Stimulated activated CD8-positive, alpha-beta memory T cell treated with anti-CD3 and anti-CD28 coated beads, Interleukin-15, amount 100 ng/mL, for 48 hours (primary cell): ENCODE measurements around the gene CCNA2.

Experiments
- DNase-seq, 2 donors: peaks; one replicate each; pipeline ENCODE4 v3.0.0-alpha.2; 2020; ENCODE audit warnings: low read depth in 2 of 2

CCNA2 gene

DNA sequence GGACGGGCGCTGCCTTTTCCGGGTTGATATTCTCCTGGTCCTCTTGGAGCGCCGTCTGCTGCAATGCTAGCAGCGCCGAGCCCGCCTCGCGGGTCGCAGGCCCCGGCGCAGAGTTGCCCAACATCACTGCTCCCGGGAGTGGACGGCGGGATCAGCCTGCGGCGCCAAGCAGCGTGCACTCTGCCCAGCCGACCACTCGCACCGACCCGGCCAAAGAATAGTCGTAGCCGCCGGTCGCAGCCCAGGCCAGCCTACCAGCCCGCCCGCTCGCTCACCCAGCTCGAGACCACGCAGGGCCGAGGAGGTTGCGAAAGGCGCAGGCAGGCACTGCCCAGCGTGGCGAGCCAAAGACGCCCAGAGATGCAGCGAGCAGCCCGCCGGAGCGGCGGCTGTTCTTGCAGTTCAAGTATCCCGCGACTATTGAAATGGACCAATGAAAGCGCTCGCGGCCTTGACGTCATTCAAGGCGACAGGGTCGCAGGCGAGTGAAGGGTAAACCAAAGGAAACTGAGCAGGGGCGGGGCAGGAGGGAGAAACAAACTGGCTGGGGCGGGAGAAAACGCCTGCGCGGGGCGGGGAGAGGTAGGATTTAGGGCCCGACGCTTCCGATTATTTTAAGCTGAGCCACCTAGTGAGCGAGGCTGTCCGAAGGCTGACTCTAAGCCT, at the start of gene CCNA2:
TSS of gene CCNA2 (minus strand) at position 379 of the 666 bp plus-strand sequence. CDS start at position 124, 255 bp downstream.
- DNase-seq = peak; percentile 93 to 95

GRCh38 chr4:121869841-121870822, 46.4 kb upstream of the CCNA2 start, which contains the start of gene BBS7:
BBS7 (minus strand) TSS chr4:121870474; CDS start chr4:121870313, 161 bp downstream.
- DNase-seq = peak; percentile 94 to 96

GRCh38 chr4:121863799-121864198, 40.1 kb upstream of the CCNA2 start:
- DNase-seq = no peak

DNA sequence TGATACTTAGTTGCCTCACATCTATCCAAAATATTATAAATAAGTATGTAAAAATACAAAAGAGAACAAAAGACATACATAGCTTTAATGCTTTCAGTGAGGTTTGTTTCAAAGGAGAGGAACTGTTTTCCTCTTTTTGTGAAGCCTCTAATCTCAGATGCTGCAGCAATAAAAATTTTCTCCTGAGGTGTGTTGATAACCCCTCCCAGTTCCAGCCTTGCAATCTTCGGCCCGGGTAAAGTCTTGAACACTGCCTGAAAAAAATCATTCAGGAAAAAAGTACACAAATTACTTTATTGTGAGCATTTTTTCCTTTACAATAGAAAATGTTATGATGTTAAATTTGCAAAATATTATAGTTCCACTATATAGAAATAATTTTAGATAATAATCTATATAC, 37.7 kb upstream of the CCNA2 start:
- DNase-seq = no peak

- DNase-seq = no peak
Measured at GRCh38 chr4:121860121-121860520, 36.4 kb upstream of the CCNA2 start.

DNA sequence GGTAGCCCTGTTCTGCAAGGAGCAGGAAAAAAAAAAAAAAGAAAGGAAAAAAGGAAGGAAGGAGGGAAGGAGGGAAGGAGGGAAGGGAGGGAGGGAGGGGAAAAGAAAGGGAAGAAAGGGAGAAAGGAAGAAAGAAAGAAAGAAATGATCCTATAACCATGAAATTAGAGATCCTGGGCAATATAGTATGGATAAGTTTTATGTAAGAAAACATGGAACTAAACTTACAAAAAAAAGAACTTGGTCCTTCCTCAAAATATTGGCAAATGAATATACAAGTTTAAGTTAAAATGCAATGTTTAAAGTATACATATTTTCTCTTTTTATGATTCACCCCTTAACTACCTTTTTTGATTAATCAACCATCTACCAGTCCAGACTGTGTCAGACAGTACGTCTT, 27.7 kb upstream of the CCNA2 start:
- no peak for DNase-seq

DNA sequence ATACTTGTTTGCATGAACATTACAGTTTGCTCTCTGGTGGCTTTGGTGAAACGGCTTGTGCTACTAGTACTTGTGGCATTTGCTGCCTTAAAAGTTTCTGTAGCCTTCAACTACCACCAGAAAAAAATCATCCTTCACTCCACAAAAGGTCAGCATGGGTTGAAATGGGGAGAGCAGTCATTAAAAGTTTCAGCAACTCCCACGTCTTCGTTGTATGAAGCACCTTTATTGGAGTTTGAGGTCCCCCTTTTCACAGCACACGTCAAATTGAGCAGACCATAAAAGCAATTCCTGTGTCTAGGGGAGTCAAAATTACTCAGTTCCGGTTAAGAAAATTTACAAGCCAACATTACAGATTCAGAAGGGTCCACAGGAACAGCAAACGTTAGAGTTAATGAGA, 23.0 kb upstream of the CCNA2 start:
- DNase-seq = no peak

- DNase-seq = no peak
Measured at GRCh38 chr4:121842862-121843261, 19.2 kb upstream of the CCNA2 start.

- DNase-seq = no peak
Measured at GRCh38 chr4:121838136-121838535, 14.5 kb upstream of the CCNA2 start.

GRCh38 chr4:121829511-121829910, 5.8 kb upstream of the CCNA2 start:
- no peak for DNase-seq

DNA sequence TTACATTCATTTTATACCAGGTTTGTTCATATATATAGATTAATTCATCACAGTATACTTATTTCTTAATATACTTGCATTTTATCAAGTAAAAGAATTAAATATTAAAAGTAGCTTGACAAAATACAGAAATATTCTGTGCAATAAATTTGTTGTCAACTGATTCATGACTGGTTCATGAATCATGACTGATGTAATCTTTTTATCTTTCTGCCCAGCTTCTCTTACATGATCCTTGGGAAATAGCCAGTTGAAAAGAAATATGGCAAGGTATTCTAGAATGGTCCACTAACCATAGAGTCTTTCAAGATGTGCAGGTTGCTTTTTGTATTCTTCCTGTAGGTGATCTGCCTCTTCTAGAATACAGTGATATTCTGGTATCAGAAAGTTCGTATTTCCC, 4.2 kb upstream of the CCNA2 start:
- DNase-seq = no peak

DNA sequence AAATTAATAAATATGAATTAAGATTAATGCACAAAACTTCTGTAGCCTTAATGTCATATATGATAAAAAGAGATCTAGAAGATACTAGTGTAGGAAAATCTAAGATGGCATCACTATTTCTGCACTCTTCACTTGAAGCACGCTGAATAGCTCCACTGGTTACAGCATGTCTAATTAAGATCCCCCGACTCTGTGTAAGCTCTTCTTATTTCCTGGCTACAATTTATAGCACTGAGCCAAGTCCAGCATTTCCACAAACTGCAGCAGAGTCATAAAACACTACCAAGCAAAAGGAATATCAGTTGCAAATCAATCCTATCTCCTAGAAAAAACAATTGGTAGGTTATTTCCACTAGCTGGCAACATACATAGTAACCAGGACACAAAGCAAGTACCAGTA, 1.3 kb upstream of the CCNA2 start:
- DNase-seq = no peak

DNA sequence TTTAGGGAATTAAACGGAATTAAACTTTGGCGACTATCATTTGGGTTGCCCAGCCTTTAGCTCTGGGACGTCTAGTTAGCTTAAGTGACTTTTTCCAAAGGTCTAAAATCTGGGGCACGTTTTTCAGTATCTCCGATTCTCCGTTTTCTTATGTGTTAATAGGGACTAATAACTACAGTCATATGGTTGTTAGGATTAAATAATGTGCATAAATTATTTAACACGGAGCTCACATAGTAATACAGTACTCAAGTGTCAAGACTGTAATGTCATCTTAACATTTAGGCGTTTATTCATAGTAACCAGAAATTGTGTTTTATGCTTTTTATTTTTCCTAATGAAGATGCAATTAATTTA, 466 bp upstream of the CCNA2 start:
- DNase-seq = no peak

GRCh38 chr4:121822796-121823504, 733 bp downstream of the CCNA2 start:
- DNase-seq = peak in 1 of 2 donors; percentile 6

- no peak for DNase-seq
Measured at GRCh38 chr4:121822047-121822446, 1.6 kb downstream of the CCNA2 start.

DNA sequence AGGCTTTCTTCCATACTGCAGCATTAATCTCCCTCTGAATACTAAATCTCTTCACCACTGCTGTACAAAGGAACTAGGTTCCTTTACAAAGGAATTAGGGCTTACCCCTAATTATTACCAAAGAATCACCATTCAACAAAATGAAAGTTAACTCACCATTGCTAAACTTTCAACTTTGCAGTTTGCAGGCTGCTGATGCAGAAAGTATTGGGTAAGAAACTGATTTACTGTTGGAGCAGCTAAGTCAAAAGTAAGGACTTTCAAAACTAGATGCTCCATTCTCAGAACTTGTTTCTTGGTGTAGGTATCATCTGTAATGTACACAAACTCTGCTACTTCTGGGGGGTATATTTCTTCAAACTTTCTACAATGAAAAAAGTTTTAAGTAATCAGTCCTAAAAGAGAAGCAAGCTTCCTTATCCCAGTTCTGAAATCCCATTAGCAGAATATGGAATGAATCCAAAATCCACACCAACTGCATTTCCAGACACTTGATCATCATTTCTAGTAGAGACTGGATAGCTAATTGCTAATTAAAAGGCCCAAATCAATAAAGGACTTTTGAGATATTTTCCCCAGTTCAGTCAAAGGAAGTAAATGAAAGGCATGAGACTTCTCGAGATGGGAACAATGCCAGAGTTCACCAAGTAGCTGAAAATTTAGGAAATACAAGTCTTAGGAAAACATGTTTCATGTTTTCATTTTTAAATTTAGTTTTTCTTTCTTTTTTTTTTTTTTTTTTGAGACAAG, 4.3 kb downstream of the CCNA2 start:
- DNase-seq = no peak

GRCh38 chr4:121818215-121818614, 5.5 kb downstream of the CCNA2 start:
- DNase-seq = no peak

GRCh38 chr4:121817701-121818100, 6.0 kb downstream of the CCNA2 start:
- no peak for DNase-seq

- no peak for DNase-seq
Measured at GRCh38 chr4:121817006-121817405, 6.7 kb downstream of the CCNA2 start.

- DNase-seq = no peak
Measured at GRCh38 chr4:121814756-121815155, 8.9 kb downstream of the CCNA2 start.

- DNase-seq = no peak
Measured at GRCh38 chr4:121811122-121811521, 12.6 kb downstream of the CCNA2 start.

- DNase-seq = no peak
Measured at GRCh38 chr4:121806411-121806810, 17.3 kb downstream of the CCNA2 start.
